SJCRH30 (cell line): ENCODE results near the gene TCF7L1. TPM values are rescaled to one million over a fixed set of nuclear protein-coding genes. Genes with fewer than 3 reads are reported as not detected.
"Not testable (repeated sequence)": the region's sequence is repeated elsewhere in the genome, so short reads cannot be mapped to it uniquely, and the experiment has no call there.

ENCODE experiments used
- DNase-seq, 2 experiments: peaks; one replicate each; pipeline ENCODE4 v3.0.0-alpha.2; 2015 to 2020
- H3K27ac ChIP-seq: fragments of 250-450 bp; sonication (Bioruptor Pico); 2 replicates; pipeline ENCODE4 v1.5.1; 2020; ENCODE audit warnings: mild to moderate bottlenecking, moderate library complexity
- H3K27me3 ChIP-seq: fragments of 250-450 bp; sonication (Bioruptor Pico); 2 replicates; pipeline ENCODE4 v1.5.1; 2020; ENCODE audit warnings: mild to moderate bottlenecking, moderate library complexity
- H3K36me3 ChIP-seq: fragments of 250-450 bp; sonication (Bioruptor Pico); 2 replicates; pipeline ENCODE4 v1.5.1; 2020; ENCODE audit warnings: mild to moderate bottlenecking, moderate library complexity
- H3K4me1 ChIP-seq: fragments of 250-450 bp; sonication (Bioruptor Pico); 2 replicates; pipeline ENCODE4 v1.5.1; 2020; ENCODE audit warnings: mild to moderate bottlenecking, moderate library complexity
- H3K4me3 ChIP-seq: fragments of 250-450 bp; sonication (Bioruptor Pico); 2 replicates; pipeline ENCODE4 v1.5.1; 2020; ENCODE audit warnings: mild to moderate bottlenecking, moderate library complexity
- H3K9me3 ChIP-seq: fragments of 250-450 bp; sonication (Bioruptor Pico); replicated peaks from 2 replicates; pipeline ENCODE4 v1.5.1; 2020; ENCODE audit warnings: mild to moderate bottlenecking, moderate library complexity
- total RNA-seq: library from RNA; depleted of rRNA; stranded (reverse); fragments of >200 nt; shearing (Covaris generic); gene quantifications from 2 replicates; pipeline ENCODE4 v1.2.3, GENCODE V29; 2014

The TCF7L1 gene
- total RNA-seq, 1 experiment from 2014 or later, result 9.2 TPM

- H3K36me3 ChIP-seq, result peaks cover 31% of the 10 kb centered on the region
- H3K27ac ChIP-seq, result no peak overlapping the region
These were observed 155.1 kb downstream of the TCF7L1 start for GRCh38 chr2:85288244-85288725.

GRCh38 chr2:85291425-85292023 lies 158.3 kb downstream of the TCF7L1 start:
- Histone ChIP-seq H3K4me3 (no peak overlapping the region), H3K27ac (no peak overlapping the region), H3K4me1 (no peaks in the 10 kb centered on the region), H3K36me3 (peaks cover 24% of the 10 kb centered on the region; the same call in 1 of the 2 replicates), H3K9me3 (no peaks in the 10 kb centered on the region), H3K27me3 (no peaks in the 10 kb centered on the region)
- no peak for DNase-seq

More at GRCh38 chr2:85288244-85288725, 155.1 kb downstream of the TCF7L1 start:
- Histone ChIP-seq H3K4me3 (no peak overlapping the region), H3K4me1 (no peaks in the 10 kb centered on the region), H3K9me3 (no peaks in the 10 kb centered on the region), H3K27me3 (no peaks in the 10 kb centered on the region)
- no peak for DNase-seq

- H3K36me3 ChIP-seq, result peaks cover 37% of the 10 kb centered on the region
These were observed 168.9 kb downstream of the TCF7L1 start for GRCh38 chr2:85302121-85302520.

GRCh38 chr2:85303780-85304531 lies 170.8 kb downstream of the TCF7L1 start:
- peaks cover 49% of the 10 kb centered on the region for H3K36me3 ChIP-seq
- no peak for DNase-seq
- H3K4me3 ChIP-seq, result no peak overlapping the region
- peaks cover 8% of the 10 kb centered on the region for H3K4me1 ChIP-seq
- no peaks in the 10 kb centered on the region for H3K27me3 ChIP-seq
- H3K9me3 ChIP-seq, result no peaks in the 10 kb centered on the region
- H3K27ac ChIP-seq, result no peak overlapping the region

More at GRCh38 chr2:85302121-85302520, 168.9 kb downstream of the TCF7L1 start:
- Histone ChIP-seq H3K27ac (no peak overlapping the region), H3K4me3 (no peak overlapping the region), H3K4me1 (no peaks in the 10 kb centered on the region), H3K27me3 (no peaks in the 10 kb centered on the region), H3K9me3 (no peaks in the 10 kb centered on the region)
- no peak for DNase-seq

- no peak for DNase-seq
- no peaks in the 10 kb centered on the region for H3K9me3 ChIP-seq
- peaks cover 28% of the 10 kb centered on the region for H3K4me1 ChIP-seq
- no peak overlapping the region for H3K4me3 ChIP-seq
- peaks cover 42% of the 10 kb centered on the region for H3K36me3 ChIP-seq
- no peak overlapping the region for H3K27ac ChIP-seq
- no peaks in the 10 kb centered on the region for H3K27me3 ChIP-seq
These were observed 174.3 kb downstream of the TCF7L1 start for GRCh38 chr2:85307527-85307897.

GRCh38 chr2:85308201-85308600 lies 175.0 kb downstream of the TCF7L1 start:
- Histone ChIP-seq H3K9me3 (no peaks in the 10 kb centered on the region), H3K4me1 (peaks cover 28% of the 10 kb centered on the region), H3K4me3 (no peak overlapping the region), H3K36me3 (peaks cover 42% of the 10 kb centered on the region), H3K27ac (no peak overlapping the region), H3K27me3 (no peaks in the 10 kb centered on the region)
- no peak for DNase-seq

- H3K36me3 ChIP-seq, result peaks cover 41% of the 10 kb centered on the region
- H3K27me3 ChIP-seq, result no peaks in the 10 kb centered on the region
- H3K4me1 ChIP-seq, result peaks cover 28% of the 10 kb centered on the region
- peak; percentile 78 to 82 for DNase-seq
- no peak overlapping the region for H3K4me3 ChIP-seq
- H3K27ac ChIP-seq, result peak overlapping the region; percentile 73
- H3K9me3 ChIP-seq, result no peaks in the 10 kb centered on the region
These were observed 175.8 kb downstream of the TCF7L1 start for GRCh38 chr2:85308896-85309555.

GRCh38 chr2:85309699-85310321 lies 176.6 kb downstream of the TCF7L1 start:
- H3K27ac ChIP-seq, result peak overlapping the region; percentile 73
- no peak overlapping the region for H3K4me3 ChIP-seq

GRCh38 chr2:85310330-85310729 lies 177.1 kb downstream of the TCF7L1 start:
- H3K9me3 ChIP-seq, result no peaks in the 10 kb centered on the region
- H3K36me3 ChIP-seq, result peaks cover 30% of the 10 kb centered on the region
- peaks cover 28% of the 10 kb centered on the region for H3K4me1 ChIP-seq
- no peaks in the 10 kb centered on the region for H3K27me3 ChIP-seq
- H3K4me3 ChIP-seq, result no peak overlapping the region
- DNase-seq, result peak; percentile 75 to 81
- H3K27ac ChIP-seq, result peak overlapping the region; percentile 73

More at GRCh38 chr2:85309699-85310321, 176.6 kb downstream of the TCF7L1 start:
- Histone ChIP-seq H3K36me3 (peaks cover 33% of the 10 kb centered on the region), H3K9me3 (no peaks in the 10 kb centered on the region), H3K4me1 (peaks cover 28% of the 10 kb centered on the region), H3K27me3 (no peaks in the 10 kb centered on the region)
- peak; percentile 56 to 63 for DNase-seq

- Histone ChIP-seq H3K27me3 (no peaks in the 10 kb centered on the region), H3K4me1 (peaks cover 28% of the 10 kb centered on the region), H3K27ac (no peak overlapping the region), H3K36me3 (peaks cover 17% of the 10 kb centered on the region), H3K4me3 (no peak overlapping the region), H3K9me3 (no peaks in the 10 kb centered on the region)
- no peak for DNase-seq
These were observed 179.2 kb downstream of the TCF7L1 start for GRCh38 chr2:85312404-85312803.

- H3K4me3 ChIP-seq, result no peak overlapping the region
- H3K36me3 ChIP-seq, result peaks cover 21% of the 10 kb centered on the region
- DNase-seq, result no peak
- no peaks in the 10 kb centered on the region for H3K27me3 ChIP-seq
- H3K4me1 ChIP-seq, result peaks cover 20% of the 10 kb centered on the region
- no peaks in the 10 kb centered on the region for H3K9me3 ChIP-seq
- no peak overlapping the region for H3K27ac ChIP-seq
These were observed 181.7 kb downstream of the TCF7L1 start for GRCh38 chr2:85314884-85315242.

- not testable (repeated sequence) for H3K4me1 ChIP-seq, H3K27ac ChIP-seq, H3K9me3 ChIP-seq, H3K4me3 ChIP-seq, DNase-seq, H3K27me3 ChIP-seq
- peaks cover 32% of the 10 kb centered on the region for H3K36me3 ChIP-seq
These were observed 182.7 kb downstream of the TCF7L1 start for GRCh38 chr2:85315921-85316320.

- Histone ChIP-seq H3K36me3 (peaks cover 57% of the 10 kb centered on the region), H3K4me3 (no peak overlapping the region), H3K4me1 (peaks cover 9% of the 10 kb centered on the region; the same call in 1 of the 2 replicates), H3K27ac (no peak overlapping the region), H3K9me3 (no peaks in the 10 kb centered on the region), H3K27me3 (no peaks in the 10 kb centered on the region)
- DNase-seq, result peak; percentile 51 to 64
These were observed 185.3 kb downstream of the TCF7L1 start for GRCh38 chr2:85318222-85319074.

- Histone ChIP-seq H3K4me1 (peaks cover 9% of the 10 kb centered on the region; the same call in 1 of the 2 replicates), H3K9me3 (no peaks in the 10 kb centered on the region), H3K27ac (no peak overlapping the region), H3K27me3 (no peaks in the 10 kb centered on the region), H3K4me3 (no peak overlapping the region), H3K36me3 (peaks cover 68% of the 10 kb centered on the region)
- no peak for DNase-seq
These were observed 186.6 kb downstream of the TCF7L1 start for GRCh38 chr2:85319796-85320195.
